Measurements from ENCODE around the gene ARL10. TPM values are rescaled to one million over a fixed set of nuclear protein-coding genes. Genes with fewer than 3 reads are reported as not detected.
A peak's percentile ranks its signal among the peaks of the same experiment; 100 is the strongest.

The ARL10 gene
- total RNA-seq, 2 donors from 2014 or later, result 10.2 to 11.4 TPM

DNA sequence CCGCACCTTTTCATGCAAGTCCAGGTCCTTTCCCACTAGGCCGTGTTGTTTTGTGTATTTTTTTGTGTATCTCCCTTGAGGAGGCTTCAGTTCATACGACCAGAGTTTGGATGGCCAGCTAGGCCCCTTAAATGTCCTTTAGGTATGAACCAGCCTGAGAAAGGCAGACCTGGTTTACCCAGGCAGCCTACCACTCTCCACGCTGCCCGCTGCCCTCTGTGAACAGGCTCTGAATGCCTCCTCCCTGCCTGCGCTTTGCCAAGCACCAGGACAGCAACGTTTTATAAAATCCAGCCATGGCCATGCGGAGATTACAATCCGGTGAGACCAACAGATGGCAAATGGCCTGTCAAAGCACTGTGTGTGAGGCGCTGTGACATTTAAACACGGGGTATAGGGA is 51.7 kb downstream of the ARL10 start:
- H3K9me3 Mint-ChIP-seq, result peaks cover 46% of the 10 kb centered on the region
- Histone ChIP-seq H3K4me3 (ENCODE audit: low read length) (peak overlapping the region; percentile 15), H3K36me3 (ENCODE audit: control insufficient read depth, insufficient read depth, low read length) (peaks cover 11% of the 10 kb centered on the region)

GRCh38 chr5:176418251-176418650 is 53.0 kb downstream of the ARL10 start:
- Mint-ChIP-seq H3K27me3 (ENCODE audit: insufficient read depth) (peaks cover 11% of the 10 kb centered on the region), H3K9me3 (peaks cover 58% of the 10 kb centered on the region), H3K4me3 (no peak overlapping the region), H3K36me3 (ENCODE audit: low read depth) (peaks cover 12% of the 10 kb centered on the region), H3K27ac (peak overlapping the region; percentile 41), H3K4me1 (peaks cover 6% of the 10 kb centered on the region)
- H3K4me1 ChIP-seq (ENCODE audit: control insufficient read depth, insufficient read depth, low read length), result peaks cover 3% of the 10 kb centered on the region
- H3K27ac ChIP-seq (ENCODE audit: low read depth, low read length), result no peak overlapping the region
- WGBS, 2 experiments (ENCODE audit: insufficient coverage in 1 of 2, insufficient read length in 1 of 2), result 87% methylated on average over 9 of the region's 9 CpGs
- DNase-seq, result no peak
- peaks cover 5% of the 10 kb centered on the region for H3K36me3 ChIP-seq (ENCODE audit: control insufficient read depth, insufficient read depth, low read length)
- no peaks in the 10 kb centered on the region for H3K27me3 ChIP-seq (ENCODE audit: control insufficient read depth, insufficient read depth, low read length, poor library complexity, severe bottlenecking)
- TF ChIP-seq, protein P1, sequence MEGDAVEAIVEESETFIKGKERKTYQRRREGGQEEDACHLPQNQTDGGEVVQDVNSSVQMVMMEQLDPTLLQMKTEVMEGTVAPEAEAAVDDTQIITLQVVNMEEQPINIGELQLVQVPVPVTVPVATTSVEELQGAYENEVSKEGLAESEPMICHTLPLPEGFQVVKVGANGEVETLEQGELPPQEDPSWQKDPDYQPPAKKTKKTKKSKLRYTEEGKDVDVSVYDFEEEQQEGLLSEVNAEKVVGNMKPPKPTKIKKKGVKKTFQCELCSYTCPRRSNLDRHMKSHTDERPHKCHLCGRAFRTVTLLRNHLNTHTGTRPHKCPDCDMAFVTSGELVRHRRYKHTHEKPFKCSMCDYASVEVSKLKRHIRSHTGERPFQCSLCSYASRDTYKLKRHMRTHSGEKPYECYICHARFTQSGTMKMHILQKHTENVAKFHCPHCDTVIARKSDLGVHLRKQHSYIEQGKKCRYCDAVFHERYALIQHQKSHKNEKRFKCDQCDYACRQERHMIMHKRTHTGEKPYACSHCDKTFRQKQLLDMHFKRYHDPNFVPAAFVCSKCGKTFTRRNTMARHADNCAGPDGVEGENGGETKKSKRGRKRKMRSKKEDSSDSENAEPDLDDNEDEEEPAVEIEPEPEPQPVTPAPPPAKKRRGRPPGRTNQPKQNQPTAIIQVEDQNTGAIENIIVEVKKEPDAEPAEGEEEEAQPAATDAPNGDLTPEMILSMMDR (conservative IDR thresholded peaks at IDR 0.05), result no peak
- peak overlapping the region; percentile 73 for H3K9ac ChIP-seq (ENCODE audit: extremely low read depth, low read length, poor library complexity, severe bottlenecking)
- peaks cover 42% of the 10 kb centered on the region for H3K9me3 ChIP-seq (ENCODE audit: control insufficient read depth, low read length)
- peak overlapping the region; percentile 13 for H3K4me3 ChIP-seq (ENCODE audit: low read length)

More for the DNA sequence above, 51.7 kb downstream of the ARL10 start:
- peaks cover 9% of the 10 kb centered on the region for H3K36me3 Mint-ChIP-seq (ENCODE audit: low read depth)
- Histone ChIP-seq H3K27me3 (ENCODE audit: control insufficient read depth, insufficient read depth, low read length, poor library complexity, severe bottlenecking) (no peaks in the 10 kb centered on the region), H3K4me1 (ENCODE audit: control insufficient read depth, insufficient read depth, low read length) (peaks cover 3% of the 10 kb centered on the region), H3K9me3 (ENCODE audit: control insufficient read depth, low read length) (peaks cover 30% of the 10 kb centered on the region), H3K9ac (ENCODE audit: extremely low read depth, low read length, poor library complexity, severe bottlenecking) (no peak overlapping the region), H3K27ac (ENCODE audit: low read depth, low read length) (no peak overlapping the region)
- TF ChIP-seq, protein P1 (conservative IDR thresholded peaks at IDR 0.05), result no peak
- peak overlapping the region; percentile 63 for H3K4me3 Mint-ChIP-seq
- peaks cover 6% of the 10 kb centered on the region for H3K4me1 Mint-ChIP-seq
- peaks cover 11% of the 10 kb centered on the region for H3K27me3 Mint-ChIP-seq (ENCODE audit: insufficient read depth)
- WGBS, 2 experiments (ENCODE audit: insufficient coverage in 1 of 2, insufficient read length in 1 of 2), result 89 to 91% methylated on average over 11 of the region's 11 CpGs
- H3K27ac Mint-ChIP-seq, result peak overlapping the region; percentile 10
- DNase-seq, result no peak

DNA sequence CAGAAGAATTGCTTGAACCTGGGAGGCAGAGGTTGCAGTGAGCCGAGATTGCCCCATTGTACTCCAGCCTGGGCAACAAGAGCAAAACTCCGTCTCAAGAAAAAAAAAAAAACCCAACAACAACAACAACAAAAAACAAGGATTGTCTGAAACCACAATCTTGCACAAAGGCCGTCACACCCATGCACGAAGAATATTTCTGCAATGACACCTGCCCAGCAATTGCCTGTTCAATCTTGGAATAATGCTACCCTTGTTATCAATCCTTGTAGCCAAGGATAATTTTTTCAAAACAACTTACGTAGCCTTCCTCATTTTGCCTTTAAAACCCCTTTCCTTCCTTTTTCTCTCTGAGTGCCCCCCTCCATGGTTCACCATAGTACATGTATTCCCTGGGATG is 54.8 kb downstream of the ARL10 start:
- H3K4me1 Mint-ChIP-seq, result peaks cover 6% of the 10 kb centered on the region
- H3K27ac Mint-ChIP-seq, result no peak overlapping the region
- no peak overlapping the region for H3K4me3 Mint-ChIP-seq
- TF ChIP-seq, protein P1 (conservative IDR thresholded peaks at IDR 0.05), result no peak
- Histone ChIP-seq H3K4me3 (ENCODE audit: low read length) (peak overlapping the region; percentile 51), H3K9ac (ENCODE audit: extremely low read depth, low read length, poor library complexity, severe bottlenecking) (no peak overlapping the region), H3K36me3 (ENCODE audit: control insufficient read depth, insufficient read depth, low read length) (no peaks in the 10 kb centered on the region), H3K27ac (ENCODE audit: low read depth, low read length) (no peak overlapping the region), H3K27me3 (ENCODE audit: control insufficient read depth, insufficient read depth, low read length, poor library complexity, severe bottlenecking) (no peaks in the 10 kb centered on the region), H3K9me3 (ENCODE audit: control insufficient read depth, low read length) (peaks cover 61% of the 10 kb centered on the region), H3K4me1 (ENCODE audit: control insufficient read depth, insufficient read depth, low read length) (peaks cover 3% of the 10 kb centered on the region)
- H3K36me3 Mint-ChIP-seq (ENCODE audit: low read depth), result peaks cover 13% of the 10 kb centered on the region
- WGBS, 2 experiments (ENCODE audit: insufficient coverage in 1 of 2, insufficient read length in 1 of 2), result 84 to 91% methylated on average over 3 to 5 of the region's 5 CpGs
- DNase-seq, result no peak
- peaks cover 77% of the 10 kb centered on the region for H3K9me3 Mint-ChIP-seq
- H3K27me3 Mint-ChIP-seq (ENCODE audit: insufficient read depth), result peaks cover 11% of the 10 kb centered on the region
